ENCODE measurements around the gene TSC22D2. TPM values are rescaled to one million over a fixed set of nuclear protein-coding genes. Genes with fewer than 3 reads are reported as not detected.

The TSC22D2 gene
- total RNA-seq, 4 donors from 2014 or later = 13.2 to 19.5 (median 16.4) TPM

DNA sequence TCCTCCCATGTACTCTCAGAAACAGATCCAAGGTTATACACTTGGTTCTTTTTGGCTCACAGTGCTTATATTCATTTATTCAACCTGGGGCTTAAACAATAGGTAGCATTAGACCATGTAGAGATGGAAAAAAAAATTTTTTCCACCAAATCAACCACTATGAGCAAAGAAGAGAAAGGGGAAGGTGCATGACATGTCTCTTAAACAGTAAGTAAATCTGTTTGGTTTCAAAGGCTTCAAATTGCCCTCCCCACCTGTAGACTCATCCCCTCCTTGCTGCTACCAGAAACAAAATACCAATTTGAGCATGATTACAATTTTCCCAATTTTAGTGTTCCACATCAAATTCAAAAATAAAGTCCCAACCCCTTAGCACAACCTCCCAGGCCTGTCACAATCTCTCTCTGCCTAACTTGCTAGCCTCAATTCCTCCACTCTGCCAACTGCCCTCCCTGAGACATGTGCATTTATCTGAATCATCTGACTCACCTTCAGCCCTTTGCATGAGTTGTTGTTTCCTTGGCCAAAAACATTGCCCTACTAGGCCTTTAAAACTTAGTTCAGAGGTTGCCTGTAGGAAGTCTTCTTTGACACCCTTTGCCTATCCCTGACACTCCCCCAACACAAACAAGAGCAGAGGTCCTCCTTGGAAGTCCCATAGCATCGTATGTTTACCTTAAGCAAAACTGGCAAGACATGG is 30.3 kb upstream of the TSC22D2 start:
- no peaks in the 10 kb centered on the region for H3K9me3 ChIP-seq
- TF ChIP-seq POLR2A (IDR thresholded peaks at IDR 0.05) (no peak), EP300 (IDR thresholded peaks at IDR 0.05) (no peak), POLR2AphosphoS5 (IDR thresholded peaks at IDR 0.05) (no peak)
- TF ChIP-seq, protein P1, sequence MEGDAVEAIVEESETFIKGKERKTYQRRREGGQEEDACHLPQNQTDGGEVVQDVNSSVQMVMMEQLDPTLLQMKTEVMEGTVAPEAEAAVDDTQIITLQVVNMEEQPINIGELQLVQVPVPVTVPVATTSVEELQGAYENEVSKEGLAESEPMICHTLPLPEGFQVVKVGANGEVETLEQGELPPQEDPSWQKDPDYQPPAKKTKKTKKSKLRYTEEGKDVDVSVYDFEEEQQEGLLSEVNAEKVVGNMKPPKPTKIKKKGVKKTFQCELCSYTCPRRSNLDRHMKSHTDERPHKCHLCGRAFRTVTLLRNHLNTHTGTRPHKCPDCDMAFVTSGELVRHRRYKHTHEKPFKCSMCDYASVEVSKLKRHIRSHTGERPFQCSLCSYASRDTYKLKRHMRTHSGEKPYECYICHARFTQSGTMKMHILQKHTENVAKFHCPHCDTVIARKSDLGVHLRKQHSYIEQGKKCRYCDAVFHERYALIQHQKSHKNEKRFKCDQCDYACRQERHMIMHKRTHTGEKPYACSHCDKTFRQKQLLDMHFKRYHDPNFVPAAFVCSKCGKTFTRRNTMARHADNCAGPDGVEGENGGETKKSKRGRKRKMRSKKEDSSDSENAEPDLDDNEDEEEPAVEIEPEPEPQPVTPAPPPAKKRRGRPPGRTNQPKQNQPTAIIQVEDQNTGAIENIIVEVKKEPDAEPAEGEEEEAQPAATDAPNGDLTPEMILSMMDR (IDR thresholded peaks at IDR 0.05) = no peak
- no peak overlapping the region for H3K27ac ChIP-seq
- H3K36me3 ChIP-seq = no peaks in the 10 kb centered on the region
- H3K4me3 ChIP-seq = no peak overlapping the region
- H3K4me1 ChIP-seq = peaks cover 11% of the 10 kb centered on the region
- H3K27me3 ChIP-seq = no peaks in the 10 kb centered on the region
- no peak for DNase-seq (ENCODE audit: low spot score in 2 of 2)
- WGBS = 75% methylated on average over 1 of the region's 1 CpG

DNA sequence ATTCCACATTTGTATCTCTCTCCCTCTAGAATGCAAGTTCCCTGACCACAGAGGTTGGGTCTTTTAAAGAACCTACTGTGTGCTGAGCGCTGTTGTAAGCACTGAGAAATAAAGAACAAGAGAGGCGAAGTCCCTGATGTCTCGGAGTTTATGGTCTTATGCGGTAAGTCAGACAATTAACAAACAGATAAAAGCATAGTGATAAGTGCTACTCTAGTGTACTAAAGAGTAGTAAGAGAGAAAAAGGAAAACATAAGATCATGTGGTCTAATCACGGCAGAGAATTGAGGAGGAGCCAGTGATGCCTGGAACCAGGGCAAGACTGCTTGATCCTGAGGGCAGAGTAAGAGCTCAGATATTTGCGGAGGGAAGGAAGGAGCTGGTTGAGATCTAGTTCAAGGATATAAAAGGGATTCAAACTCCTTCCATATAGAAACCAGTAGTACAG is 29.8 kb upstream of the TSC22D2 start:
- Histone ChIP-seq H3K4me3 (no peak overlapping the region), H3K36me3 (no peaks in the 10 kb centered on the region), H3K27me3 (no peaks in the 10 kb centered on the region), H3K27ac (no peak overlapping the region), H3K4me1 (peaks cover 11% of the 10 kb centered on the region), H3K9me3 (no peaks in the 10 kb centered on the region)
- DNase-seq (ENCODE audit: low spot score in 2 of 2) = no peak
- no peak for TF ChIP-seq POLR2AphosphoS5 (IDR thresholded peaks at IDR 0.05)
- WGBS = 91% methylated on average over 6 of the region's 6 CpGs

GRCh38 chr3:150379469-150379868 is 28.6 kb upstream of the TSC22D2 start:
- no CpG with 5 or more reads among the region's 1 CpG for WGBS
- peaks cover 11% of the 10 kb centered on the region for H3K4me1 ChIP-seq
- TF ChIP-seq EP300 (IDR thresholded peaks at IDR 0.05) = no peak
- no peak for TF ChIP-seq POLR2AphosphoS5 (IDR thresholded peaks at IDR 0.05)
- no peak for TF ChIP-seq POLR2A (IDR thresholded peaks at IDR 0.05)
- TF ChIP-seq, protein P1 (IDR thresholded peaks at IDR 0.05) = no peak

GRCh38 chr3:150384296-150385212 is 23.5 kb upstream of the TSC22D2 start:
- 72% methylated on average over 17 of the region's 17 CpGs for WGBS
- no peaks in the 10 kb centered on the region for H3K9me3 ChIP-seq
- no peak for TF ChIP-seq EP300 (IDR thresholded peaks at IDR 0.05)
- TF ChIP-seq POLR2AphosphoS5 (IDR thresholded peaks at IDR 0.05) = no peak
- TF ChIP-seq POLR2A (IDR thresholded peaks at IDR 0.05) = no peak
- TF ChIP-seq, protein P1 (IDR thresholded peaks at IDR 0.05) = no peak
- H3K27me3 ChIP-seq = no peaks in the 10 kb centered on the region
- no peak overlapping the region for H3K27ac ChIP-seq
- DNase-seq (ENCODE audit: low spot score in 2 of 2) = no peak
- H3K4me1 ChIP-seq = no peaks in the 10 kb centered on the region
- no peaks in the 10 kb centered on the region for H3K36me3 ChIP-seq
- H3K4me3 ChIP-seq = no peak overlapping the region

More at GRCh38 chr3:150379469-150379868, 28.6 kb upstream of the TSC22D2 start:
- no peaks in the 10 kb centered on the region for H3K27me3 ChIP-seq
- H3K4me3 ChIP-seq = no peak overlapping the region
- DNase-seq (ENCODE audit: low spot score in 2 of 2) = no peak
- no peak overlapping the region for H3K27ac ChIP-seq
- H3K36me3 ChIP-seq = no peaks in the 10 kb centered on the region
- H3K9me3 ChIP-seq = no peaks in the 10 kb centered on the region

GRCh38 chr3:150385296-150386242 is 22.5 kb upstream of the TSC22D2 start:
- Histone ChIP-seq H3K36me3 (no peaks in the 10 kb centered on the region), H3K9me3 (no peaks in the 10 kb centered on the region), H3K4me1 (no peaks in the 10 kb centered on the region), H3K4me3 (no peak overlapping the region), H3K27ac (no peak overlapping the region), H3K27me3 (no peaks in the 10 kb centered on the region)
- TF ChIP-seq, protein P1 (IDR thresholded peaks at IDR 0.05) = no peak
- TF ChIP-seq POLR2A (IDR thresholded peaks at IDR 0.05) = no peak
- no peak for TF ChIP-seq EP300 (IDR thresholded peaks at IDR 0.05)
- TF ChIP-seq POLR2AphosphoS5 (IDR thresholded peaks at IDR 0.05) = no peak
- DNase-seq (ENCODE audit: low spot score in 2 of 2) = no peak
- 79% methylated on average over 6 of the region's 6 CpGs for WGBS
